IPS-18c (cell line): ENCODE results near the gene UGT1A4.

ENCODE experiments used
- H3K4me3 ChIP-seq: 2 replicates; pipeline ENCODE4 v1.7.0; 2013; ENCODE audit warnings: low read depth, mild to moderate bottlenecking, low read length, moderate library complexity; ENCODE audit not compliant: insufficient read depth
- H3K9me3 ChIP-seq: one replicate; pipeline ENCODE4 v1.6.1; 2013; ENCODE audit warnings: mild to moderate bottlenecking, low read length, moderate library complexity; ENCODE audit not compliant: control insufficient read depth, insufficient read depth

UGT1A4 gene

GRCh38 chr2:233718552-233718951, at the start of gene UGT1A4:
Gene UGT1A4 (plus strand): TSS chr2:233718736. CDS start chr2:233718821, 85 bp downstream.
- no peak within 1 kb of the TSS for H3K4me3 ChIP-seq
- no peaks in the 10 kb centered on the region for H3K9me3 ChIP-seq

GRCh38 chr2:233671290-233672161, 47.0 kb upstream of the UGT1A4 start, which contains the start of gene UGT1A9:
Gene UGT1A9 (plus strand): TSS chr2:233671898. CDS start chr2:233671935, 37 bp downstream.
- Histone ChIP-seq H3K4me3 (no peak within 1 kb of the TSS), H3K9me3 (no peaks in the 10 kb centered on the region)

GRCh38 chr2:233672886-233673285, 45.6 kb upstream of the UGT1A4 start:
- no peak overlapping the region for H3K4me3 ChIP-seq
- no peaks in the 10 kb centered on the region for H3K9me3 ChIP-seq

GRCh38 chr2:233673896-233674295, 44.6 kb upstream of the UGT1A4 start:
- no peak overlapping the region for H3K4me3 ChIP-seq
- H3K9me3 ChIP-seq: no peaks in the 10 kb centered on the region

- no peak overlapping the region for H3K4me3 ChIP-seq
- no peaks in the 10 kb centered on the region for H3K9me3 ChIP-seq
These were observed 44.2 kb upstream of the UGT1A4 start for GRCh38 chr2:233674314-233674713.

- no peaks in the 10 kb centered on the region for H3K9me3 ChIP-seq
- H3K4me3 ChIP-seq: no peak overlapping the region
These were observed 43.5 kb upstream of the UGT1A4 start for GRCh38 chr2:233674995-233675394.

GRCh38 chr2:233676046-233676445, 42.5 kb upstream of the UGT1A4 start:
- H3K4me3 ChIP-seq: no peak overlapping the region

GRCh38 chr2:233679196-233679595, 39.3 kb upstream of the UGT1A4 start:
- H3K9me3 ChIP-seq: no peaks in the 10 kb centered on the region
- H3K4me3 ChIP-seq: no peak overlapping the region

More at GRCh38 chr2:233676046-233676445, 42.5 kb upstream of the UGT1A4 start:
- H3K9me3 ChIP-seq: no peaks in the 10 kb centered on the region

- Histone ChIP-seq H3K4me3 (no peak overlapping the region), H3K9me3 (no peaks in the 10 kb centered on the region)
These were observed 38.0 kb upstream of the UGT1A4 start for GRCh38 chr2:233680361-233681045.

- H3K9me3 ChIP-seq: no peaks in the 10 kb centered on the region
- no peak within 1 kb of the TSS for H3K4me3 ChIP-seq
These were observed 36.9 kb upstream of the UGT1A4 start, which contains the start of gene UGT1A7 for GRCh38 chr2:233681521-233682099. Gene UGT1A7 (plus strand): TSS chr2:233681901. CDS start chr2:233681938, 37 bp downstream.

- Histone ChIP-seq H3K9me3 (no peaks in the 10 kb centered on the region), H3K4me3 (no peak overlapping the region)
These were observed 33.9 kb upstream of the UGT1A4 start for GRCh38 chr2:233684640-233685039.

GRCh38 chr2:233686928-233687327, 31.6 kb upstream of the UGT1A4 start:
- H3K4me3 ChIP-seq: no peak overlapping the region
- no peaks in the 10 kb centered on the region for H3K9me3 ChIP-seq

GRCh38 chr2:233688341-233688740, 30.2 kb upstream of the UGT1A4 start:
- no peak overlapping the region for H3K4me3 ChIP-seq
- H3K9me3 ChIP-seq: peaks cover 2% of the 10 kb centered on the region

GRCh38 chr2:233689031-233689430, 29.5 kb upstream of the UGT1A4 start:
- H3K4me3 ChIP-seq: no peak overlapping the region
- H3K9me3 ChIP-seq: peaks cover 2% of the 10 kb centered on the region

- H3K4me3 ChIP-seq: no peak overlapping the region
- H3K9me3 ChIP-seq: peaks cover 2% of the 10 kb centered on the region
These were observed 29.0 kb upstream of the UGT1A4 start for GRCh38 chr2:233689501-233689900.

GRCh38 chr2:233690444-233690843, 28.1 kb upstream of the UGT1A4 start:
- Histone ChIP-seq H3K9me3 (peaks cover 2% of the 10 kb centered on the region), H3K4me3 (no peak overlapping the region)
